HG03064 (cell line): ENCODE measurements around the gene ST14.
A peak's percentile ranks its signal among the peaks of the same experiment; 100 is the strongest.

Experiments
- ATAC-seq: cut with Tn5 transposase; IDR thresholded peaks from one replicate; pipeline ENCODE4 v1.9.1; 2021; ENCODE audit warnings: low read depth; ENCODE audit not compliant: unreplicated experiment

ST14 gene

DNA sequence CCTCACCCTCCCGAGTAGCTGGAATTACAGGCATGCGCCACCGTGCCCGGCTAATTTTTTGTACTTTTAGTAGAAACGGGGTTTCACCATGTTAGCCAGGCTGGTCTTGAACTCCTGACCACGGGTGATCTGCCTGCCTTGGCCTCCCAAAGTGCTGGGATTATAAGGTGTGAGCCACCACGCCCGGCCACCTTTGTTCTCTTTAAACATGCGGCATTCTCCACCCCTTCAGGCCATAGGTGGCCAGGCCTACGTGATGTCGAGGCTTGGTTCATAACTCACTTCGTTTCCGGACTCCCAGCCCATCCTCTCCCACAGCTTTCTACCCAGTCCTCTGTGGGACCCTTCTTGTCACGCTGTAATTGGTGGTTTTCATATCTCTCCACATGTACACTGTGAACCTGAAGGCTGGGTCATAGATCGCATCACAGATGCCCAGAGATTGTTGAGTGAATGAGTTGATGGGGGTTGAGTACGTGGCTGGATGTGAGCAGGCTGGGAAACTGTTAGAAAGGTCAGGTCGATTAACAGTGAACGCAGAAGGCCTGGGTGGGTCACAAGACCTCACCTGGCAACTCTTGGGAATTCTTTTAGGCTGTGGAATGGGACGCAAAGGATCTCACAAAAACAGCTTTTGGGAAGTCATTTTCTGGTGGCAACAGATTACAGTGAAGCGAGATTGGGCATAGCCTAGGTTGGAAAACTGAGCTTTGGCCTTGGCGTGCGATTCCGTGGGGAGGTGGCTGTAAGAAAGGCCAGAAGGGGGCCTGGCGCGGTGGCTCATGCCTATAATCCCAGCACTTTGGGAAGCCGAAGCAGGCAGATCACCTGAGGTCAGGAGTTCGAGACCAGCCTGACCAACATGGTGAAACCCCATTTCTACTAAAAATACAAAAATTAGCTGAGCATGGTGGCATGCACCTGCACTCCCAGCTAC lies 44.5 kb downstream of the ST14 start:
- ATAC-seq, result no peak

- ATAC-seq, result no peak
These were observed 45.1 kb downstream of the ST14 start for GRCh38 chr11:130204703-130205095.

DNA sequence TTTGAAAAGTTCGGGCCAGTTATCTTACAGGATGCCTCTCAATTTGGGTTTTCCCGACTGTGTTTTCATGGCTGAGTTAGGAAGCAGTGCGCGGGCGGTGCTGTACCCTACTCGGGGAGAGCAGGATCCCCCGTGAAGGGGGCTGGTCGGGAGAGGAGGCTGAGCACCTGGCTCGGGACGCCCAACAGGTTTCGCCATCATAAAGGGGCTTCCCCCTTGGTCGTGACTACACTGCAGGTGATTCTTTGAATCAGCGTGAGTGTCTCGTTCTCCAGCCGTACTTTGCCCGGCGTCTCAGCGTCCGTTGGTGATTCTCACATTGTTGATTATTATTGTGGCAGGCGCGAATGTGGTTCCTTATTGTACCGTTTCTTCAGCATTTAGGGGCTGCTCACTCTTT lies 46.6 kb downstream of the ST14 start:
- ATAC-seq, result no peak

DNA sequence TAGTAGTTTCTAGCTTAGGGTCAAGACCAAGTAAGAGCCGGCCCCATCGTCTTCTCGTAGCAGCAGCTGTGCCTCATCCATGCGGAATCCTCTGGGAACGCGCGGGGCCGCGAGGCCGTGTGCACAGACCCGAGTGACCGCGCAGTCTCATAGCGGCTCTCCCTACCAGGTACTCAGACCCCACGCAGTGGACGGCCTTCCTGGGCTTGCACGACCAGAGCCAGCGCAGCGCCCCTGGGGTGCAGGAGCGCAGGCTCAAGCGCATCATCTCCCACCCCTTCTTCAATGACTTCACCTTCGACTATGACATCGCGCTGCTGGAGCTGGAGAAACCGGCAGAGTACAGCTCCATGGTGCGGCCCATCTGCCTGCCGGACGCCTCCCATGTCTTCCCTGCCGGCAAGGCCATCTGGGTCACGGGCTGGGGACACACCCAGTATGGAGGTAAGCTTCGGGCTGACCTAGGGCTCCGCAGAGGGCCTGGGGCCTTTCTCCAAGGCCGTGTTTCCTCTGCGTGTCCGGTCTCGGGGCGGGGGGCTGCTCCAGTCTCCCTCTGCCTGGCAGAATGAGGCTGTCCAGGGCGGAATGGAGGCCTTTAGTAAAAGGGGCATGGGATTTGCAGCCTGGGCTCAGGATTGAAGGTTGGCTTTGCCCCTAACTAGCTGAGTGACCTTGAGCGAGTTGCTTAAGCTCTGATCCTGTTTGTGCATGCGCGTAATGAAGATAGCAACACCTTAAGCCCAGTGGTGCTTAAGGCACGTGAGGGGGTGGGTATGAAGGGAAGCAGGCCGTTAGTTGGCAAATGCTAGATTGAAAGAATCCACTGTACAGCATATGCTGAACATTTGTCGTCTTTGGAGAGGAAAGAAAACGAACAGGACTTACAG lies 48.9 kb downstream of the ST14 start:
- no peak for ATAC-seq

GRCh38 chr11:130209128-130209932 lies 49.7 kb downstream of the ST14 start:
- no peak for ATAC-seq

DNA sequence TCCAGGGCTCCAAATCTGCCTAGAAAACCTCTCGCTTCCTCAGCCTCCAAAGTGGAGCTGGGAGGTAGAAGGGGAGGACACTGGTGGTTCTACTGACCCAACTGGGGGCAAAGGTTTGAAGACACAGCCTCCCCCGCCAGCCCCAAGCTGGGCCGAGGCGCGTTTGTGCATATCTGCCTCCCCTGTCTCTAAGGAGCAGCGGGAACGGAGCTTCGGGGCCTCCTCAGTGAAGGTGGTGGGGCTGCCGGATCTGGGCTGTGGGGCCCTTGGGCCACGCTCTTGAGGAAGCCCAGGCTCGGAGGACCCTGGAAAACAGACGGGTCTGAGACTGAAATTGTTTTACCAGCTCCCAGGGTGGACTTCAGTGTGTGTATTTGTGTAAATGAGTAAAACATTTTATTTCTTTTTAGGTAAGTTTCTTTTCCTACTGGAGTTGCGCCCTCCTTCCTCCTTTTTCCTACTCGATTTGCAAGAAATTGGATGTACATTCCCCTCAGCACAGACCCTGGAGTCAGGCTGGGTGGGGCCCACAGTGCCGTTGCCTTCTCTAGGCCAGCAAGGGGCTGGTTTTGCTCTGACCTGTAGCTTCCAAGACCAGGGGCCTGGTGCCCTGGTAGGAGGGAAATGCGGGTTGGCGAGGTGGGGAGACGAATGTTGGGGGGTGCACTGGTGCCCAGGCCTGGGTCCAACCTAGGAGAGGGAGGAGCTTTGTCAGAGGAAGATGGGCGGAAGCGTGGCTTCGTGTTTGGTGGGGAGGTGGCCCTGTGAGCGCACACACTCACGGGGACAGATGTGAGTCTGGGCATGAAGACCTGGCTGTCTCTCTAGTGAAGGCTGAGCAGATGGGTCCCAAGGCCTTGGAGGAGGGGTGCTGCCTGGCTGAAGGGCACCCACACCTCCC lies 50.6 kb downstream of the ST14 start:
- ATAC-seq, result no peak

DNA sequence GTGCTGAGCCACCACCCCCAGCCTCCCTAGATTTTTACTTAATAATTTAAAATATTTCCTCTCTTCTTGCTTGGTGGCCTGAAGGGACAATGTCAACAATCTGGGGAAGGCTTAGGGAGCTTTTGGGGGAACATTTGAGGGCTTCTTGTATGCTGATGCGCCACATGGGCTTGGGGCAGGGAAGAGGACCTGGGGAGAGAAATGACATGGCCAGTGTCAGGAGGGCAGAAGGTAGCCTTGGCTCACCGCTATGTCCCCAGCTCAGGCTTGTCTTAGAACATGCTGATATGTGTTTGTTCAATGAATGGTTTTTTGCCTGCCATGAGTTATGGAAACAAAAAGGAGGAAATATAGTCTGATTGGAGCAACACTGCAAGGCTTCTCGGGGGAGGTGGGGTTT lies 51.6 kb downstream of the ST14 start:
- ATAC-seq, result no peak

- no peak for ATAC-seq
These were observed 52.3 kb downstream of the ST14 start for GRCh38 chr11:130211781-130212401.

GRCh38 chr11:130212431-130212961 lies 52.9 kb downstream of the ST14 start:
- no peak for ATAC-seq

- ATAC-seq, result peak; percentile 81
These were observed 53.8 kb downstream of the ST14 start for GRCh38 chr11:130213143-130213978.

DNA sequence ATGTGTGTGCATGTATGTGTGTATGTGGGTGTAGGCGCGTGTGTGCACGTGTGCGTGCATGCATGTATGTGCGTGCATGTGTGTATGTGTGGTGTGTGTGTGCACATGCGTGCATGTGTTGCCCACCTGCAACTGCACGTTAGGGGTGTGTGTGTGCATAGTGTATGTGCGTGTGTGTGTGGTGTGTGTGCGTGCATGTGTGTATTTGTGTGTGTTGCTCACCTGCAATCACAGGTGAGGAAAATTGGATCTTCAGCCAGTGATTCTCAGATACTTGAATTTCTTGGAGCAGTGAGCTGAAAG lies 54.3 kb downstream of the ST14 start:
- no peak for ATAC-seq

DNA sequence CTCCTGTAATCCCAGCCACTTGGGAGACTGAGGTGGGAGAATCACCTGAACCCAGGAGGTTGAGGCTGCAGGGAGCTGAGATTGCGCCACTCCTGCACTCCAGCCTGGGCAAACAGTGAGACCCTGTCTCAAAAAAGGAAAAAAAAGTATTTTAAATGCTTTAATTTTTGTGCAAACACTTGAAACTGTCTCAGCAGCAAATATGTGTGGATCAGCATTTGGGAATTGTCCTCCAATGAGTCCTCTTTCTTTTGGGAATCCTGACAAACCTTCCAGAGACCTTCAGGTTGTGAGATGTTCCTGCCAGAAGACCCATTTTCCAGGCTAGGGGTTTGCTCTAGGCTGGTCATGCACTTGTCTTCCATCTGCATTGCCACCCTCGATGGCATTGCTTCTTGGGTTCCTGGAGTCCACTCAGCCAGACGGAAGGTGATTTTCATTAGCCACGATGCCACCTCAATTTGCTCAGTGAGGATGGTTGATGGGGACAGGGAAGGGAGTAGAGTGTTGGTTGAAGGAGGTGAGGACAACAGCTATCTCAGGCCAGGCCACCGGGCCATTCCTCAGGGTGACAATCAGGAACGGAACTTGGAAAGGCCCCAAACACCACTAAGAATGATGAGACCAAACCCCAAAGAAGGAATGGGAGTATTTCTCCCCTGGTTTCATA lies 55.4 kb downstream of the ST14 start:
- no peak for ATAC-seq

DNA sequence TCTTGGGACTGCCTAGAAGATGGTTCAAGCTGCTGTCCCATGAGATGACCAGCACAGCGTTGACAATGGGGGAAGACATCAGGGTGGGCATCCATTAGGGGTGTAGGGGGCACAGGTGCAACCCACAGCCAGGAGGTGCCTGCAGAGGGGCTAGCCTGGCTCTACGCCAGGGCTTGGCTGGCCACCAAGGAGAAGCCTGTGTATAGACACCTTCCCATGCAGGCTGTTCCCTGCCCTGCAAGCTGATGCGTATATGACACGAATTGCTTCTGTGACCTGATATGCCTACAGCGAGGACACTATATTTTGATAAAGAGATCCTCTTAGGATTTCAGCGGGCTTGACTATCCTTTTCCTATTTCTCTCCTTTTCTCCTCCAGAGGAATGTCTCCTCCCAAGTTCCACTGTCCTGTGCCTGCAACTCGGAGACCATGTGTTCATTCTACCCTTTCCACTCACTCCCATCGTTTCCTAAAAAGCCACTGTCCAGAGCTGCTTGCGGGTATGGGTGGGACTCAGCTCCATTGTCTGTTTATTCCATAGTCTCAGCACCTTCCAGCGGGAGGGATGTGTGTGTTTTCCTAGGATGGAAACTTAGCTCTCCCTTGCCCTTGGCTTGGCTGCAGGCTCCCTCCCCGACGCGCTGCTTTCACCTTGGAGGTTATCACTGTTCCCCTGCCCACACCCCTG lies 56.1 kb downstream of the ST14 start:
- no peak for ATAC-seq

GRCh38 chr11:130216221-130216550 lies 56.6 kb downstream of the ST14 start:
- ATAC-seq, result no peak

GRCh38 chr11:130216591-130217132 lies 57.1 kb downstream of the ST14 start:
- ATAC-seq, result no peak

DNA sequence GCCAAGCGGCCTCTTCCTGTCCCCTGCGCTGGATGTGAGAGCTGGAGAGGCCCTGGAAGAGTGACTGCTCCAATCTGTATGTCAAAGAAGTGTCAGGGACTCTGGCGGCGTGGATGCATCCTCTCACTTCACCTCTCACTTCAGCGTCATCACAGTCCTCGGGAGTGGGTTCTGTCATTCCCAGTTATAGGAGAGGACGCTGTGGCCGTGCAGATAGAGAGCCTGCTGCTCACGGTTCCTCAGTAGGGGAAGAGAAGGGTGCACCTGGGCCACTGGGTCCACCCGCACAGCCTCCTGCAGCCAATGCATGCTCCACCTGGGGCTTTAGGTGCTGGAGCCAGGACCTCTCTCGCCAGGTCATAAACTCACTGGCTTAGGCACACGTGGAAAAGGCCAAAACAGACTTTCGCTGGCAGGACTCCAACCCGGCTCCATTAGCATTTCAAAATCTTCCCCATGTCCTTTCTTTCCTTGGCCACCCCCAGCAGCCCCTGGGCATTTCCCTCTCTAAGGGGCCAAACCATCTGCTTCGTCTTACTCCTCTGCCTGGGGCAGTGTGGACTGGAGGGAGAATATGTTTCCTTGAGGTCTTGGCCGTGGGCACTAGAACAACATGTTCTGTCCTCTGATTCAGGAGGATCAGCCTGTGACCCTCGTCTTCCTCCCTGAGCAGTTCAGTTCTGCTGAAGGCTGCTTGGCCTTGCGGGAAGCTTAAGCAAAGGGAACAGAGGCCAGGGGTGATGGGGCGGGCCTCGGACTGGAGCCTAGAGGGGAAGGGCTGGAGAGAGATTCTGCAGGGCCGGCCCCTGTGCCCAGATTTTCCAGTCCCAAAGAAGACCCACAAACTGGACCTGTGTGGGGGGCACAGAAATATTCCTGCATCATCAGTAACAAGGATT lies 57.8 kb downstream of the ST14 start:
- no peak for ATAC-seq
